Measurements from ENCODE around the gene PIK3CD. TPM values are rescaled to one million over a fixed set of nuclear protein-coding genes. Genes with fewer than 3 reads are reported as not detected.

The PIK3CD gene
- total and polyA plus RNA-seq, 4 donors = 1.8 to 11.3 (median 3.4) TPM

DNA sequence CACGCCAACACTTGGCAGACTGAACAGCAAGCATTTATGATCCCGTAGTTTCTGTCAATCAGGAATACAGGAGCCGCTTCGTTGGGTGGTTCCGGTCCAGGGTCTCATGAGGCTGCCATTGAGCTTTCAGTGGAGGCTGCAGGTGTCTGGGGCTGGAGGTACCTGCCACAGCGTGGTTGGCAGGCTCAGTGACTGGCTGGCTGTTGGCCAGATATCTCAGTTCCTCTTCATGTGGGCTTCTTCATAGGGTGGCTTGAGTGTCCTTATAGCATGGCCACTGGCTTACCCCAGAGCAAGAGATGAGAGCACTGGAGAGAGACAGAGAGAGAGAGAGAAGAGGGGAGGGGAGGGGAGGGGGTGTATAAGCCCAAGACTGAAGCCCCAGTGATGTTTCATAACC, 29.3 kb downstream of the PIK3CD start:
- H3K4me1 ChIP-seq (ENCODE audit: control insufficient read depth in 4 of 4, insufficient read depth in 4 of 4, low read length in 3 of 4) = peaks cover 0 to 2% (median 0%) of the 10 kb centered on the region in 4 donors
- no peak for DNase-seq (ENCODE audit: low spot score)
- no peaks in the 10 kb centered on the region for H3K9me3 ChIP-seq (ENCODE audit: control insufficient read depth in 4 of 4, low read length in 3 of 4)
- H3K4me3 ChIP-seq (ENCODE audit: low read depth in 1 of 3, low read length in 3 of 3) = no peak overlapping the region
- no peaks in the 10 kb centered on the region for H3K36me3 ChIP-seq (ENCODE audit: control insufficient read depth in 4 of 4, insufficient read depth in 3 of 4, low read depth in 1 of 4, low read length in 3 of 4)
- no peak overlapping the region for H3K9ac ChIP-seq (ENCODE audit: low read depth in 1 of 2, low read length in 2 of 2)
- no peaks in the 10 kb centered on the region for H3K27me3 ChIP-seq (ENCODE audit: control insufficient read depth in 4 of 4, insufficient read depth in 4 of 4, low read length in 3 of 4)
- TF ChIP-seq, protein P1, sequence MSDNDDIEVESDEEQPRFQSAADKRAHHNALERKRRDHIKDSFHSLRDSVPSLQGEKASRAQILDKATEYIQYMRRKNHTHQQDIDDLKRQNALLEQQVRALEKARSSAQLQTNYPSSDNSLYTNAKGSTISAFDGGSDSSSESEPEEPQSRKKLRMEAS (IDR thresholded peaks at IDR 0.05) = no peak
- TF ChIP-seq HNF4G (IDR thresholded peaks at IDR 0.05) (no peak), FOXA1 (IDR thresholded peaks at IDR 0.05) (no peak), JUND (IDR thresholded peaks at IDR 0.05) (no peak), GABPA (IDR thresholded peaks at IDR 0.05 in 1 of 2, conservative IDR thresholded peaks at IDR 0.05 in 1 of 2) (no peak), SP1 (IDR thresholded peaks at IDR 0.05) (no peak), TAF1 (conservative IDR thresholded peaks at IDR 0.05) (no peak), NR2F2 (IDR thresholded peaks at IDR 0.05) (no peak), RAD21 (IDR thresholded peaks at IDR 0.05) (no peak)
- TF ChIP-seq, protein P2, sequence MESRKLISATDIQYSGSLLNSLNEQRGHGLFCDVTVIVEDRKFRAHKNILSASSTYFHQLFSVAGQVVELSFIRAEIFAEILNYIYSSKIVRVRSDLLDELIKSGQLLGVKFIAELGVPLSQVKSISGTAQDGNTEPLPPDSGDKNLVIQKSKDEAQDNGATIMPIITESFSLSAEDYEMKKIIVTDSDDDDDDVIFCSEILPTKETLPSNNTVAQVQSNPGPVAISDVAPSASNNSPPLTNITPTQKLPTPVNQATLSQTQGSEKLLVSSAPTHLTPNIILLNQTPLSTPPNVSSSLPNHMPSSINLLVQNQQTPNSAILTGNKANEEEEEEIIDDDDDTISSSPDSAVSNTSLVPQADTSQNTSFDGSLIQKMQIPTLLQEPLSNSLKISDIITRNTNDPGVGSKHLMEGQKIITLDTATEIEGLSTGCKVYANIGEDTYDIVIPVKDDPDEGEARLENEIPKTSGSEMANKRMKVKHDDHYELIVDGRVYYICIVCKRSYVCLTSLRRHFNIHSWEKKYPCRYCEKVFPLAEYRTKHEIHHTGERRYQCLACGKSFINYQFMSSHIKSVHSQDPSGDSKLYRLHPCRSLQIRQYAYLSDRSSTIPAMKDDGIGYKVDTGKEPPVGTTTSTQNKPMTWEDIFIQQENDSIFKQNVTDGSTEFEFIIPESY (IDR thresholded peaks at IDR 0.05) = no peak
- TF ChIP-seq, protein P3, sequence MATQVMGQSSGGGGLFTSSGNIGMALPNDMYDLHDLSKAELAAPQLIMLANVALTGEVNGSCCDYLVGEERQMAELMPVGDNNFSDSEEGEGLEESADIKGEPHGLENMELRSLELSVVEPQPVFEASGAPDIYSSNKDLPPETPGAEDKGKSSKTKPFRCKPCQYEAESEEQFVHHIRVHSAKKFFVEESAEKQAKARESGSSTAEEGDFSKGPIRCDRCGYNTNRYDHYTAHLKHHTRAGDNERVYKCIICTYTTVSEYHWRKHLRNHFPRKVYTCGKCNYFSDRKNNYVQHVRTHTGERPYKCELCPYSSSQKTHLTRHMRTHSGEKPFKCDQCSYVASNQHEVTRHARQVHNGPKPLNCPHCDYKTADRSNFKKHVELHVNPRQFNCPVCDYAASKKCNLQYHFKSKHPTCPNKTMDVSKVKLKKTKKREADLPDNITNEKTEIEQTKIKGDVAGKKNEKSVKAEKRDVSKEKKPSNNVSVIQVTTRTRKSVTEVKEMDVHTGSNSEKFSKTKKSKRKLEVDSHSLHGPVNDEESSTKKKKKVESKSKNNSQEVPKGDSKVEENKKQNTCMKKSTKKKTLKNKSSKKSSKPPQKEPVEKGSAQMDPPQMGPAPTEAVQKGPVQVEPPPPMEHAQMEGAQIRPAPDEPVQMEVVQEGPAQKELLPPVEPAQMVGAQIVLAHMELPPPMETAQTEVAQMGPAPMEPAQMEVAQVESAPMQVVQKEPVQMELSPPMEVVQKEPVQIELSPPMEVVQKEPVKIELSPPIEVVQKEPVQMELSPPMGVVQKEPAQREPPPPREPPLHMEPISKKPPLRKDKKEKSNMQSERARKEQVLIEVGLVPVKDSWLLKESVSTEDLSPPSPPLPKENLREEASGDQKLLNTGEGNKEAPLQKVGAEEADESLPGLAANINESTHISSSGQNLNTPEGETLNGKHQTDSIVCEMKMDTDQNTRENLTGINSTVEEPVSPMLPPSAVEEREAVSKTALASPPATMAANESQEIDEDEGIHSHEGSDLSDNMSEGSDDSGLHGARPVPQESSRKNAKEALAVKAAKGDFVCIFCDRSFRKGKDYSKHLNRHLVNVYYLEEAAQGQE (IDR thresholded peaks at IDR 0.05) = no peak
- TF ChIP-seq, protein P4, sequence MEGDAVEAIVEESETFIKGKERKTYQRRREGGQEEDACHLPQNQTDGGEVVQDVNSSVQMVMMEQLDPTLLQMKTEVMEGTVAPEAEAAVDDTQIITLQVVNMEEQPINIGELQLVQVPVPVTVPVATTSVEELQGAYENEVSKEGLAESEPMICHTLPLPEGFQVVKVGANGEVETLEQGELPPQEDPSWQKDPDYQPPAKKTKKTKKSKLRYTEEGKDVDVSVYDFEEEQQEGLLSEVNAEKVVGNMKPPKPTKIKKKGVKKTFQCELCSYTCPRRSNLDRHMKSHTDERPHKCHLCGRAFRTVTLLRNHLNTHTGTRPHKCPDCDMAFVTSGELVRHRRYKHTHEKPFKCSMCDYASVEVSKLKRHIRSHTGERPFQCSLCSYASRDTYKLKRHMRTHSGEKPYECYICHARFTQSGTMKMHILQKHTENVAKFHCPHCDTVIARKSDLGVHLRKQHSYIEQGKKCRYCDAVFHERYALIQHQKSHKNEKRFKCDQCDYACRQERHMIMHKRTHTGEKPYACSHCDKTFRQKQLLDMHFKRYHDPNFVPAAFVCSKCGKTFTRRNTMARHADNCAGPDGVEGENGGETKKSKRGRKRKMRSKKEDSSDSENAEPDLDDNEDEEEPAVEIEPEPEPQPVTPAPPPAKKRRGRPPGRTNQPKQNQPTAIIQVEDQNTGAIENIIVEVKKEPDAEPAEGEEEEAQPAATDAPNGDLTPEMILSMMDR (IDR thresholded peaks at IDR 0.05; ENCODE audit: low read depth, low read length, missing input control) = no peak
- TF ChIP-seq, protein P5, sequence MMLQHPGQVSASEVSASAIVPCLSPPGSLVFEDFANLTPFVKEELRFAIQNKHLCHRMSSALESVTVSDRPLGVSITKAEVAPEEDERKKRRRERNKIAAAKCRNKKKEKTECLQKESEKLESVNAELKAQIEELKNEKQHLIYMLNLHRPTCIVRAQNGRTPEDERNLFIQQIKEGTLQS (IDR thresholded peaks at IDR 0.05) = no peak
- 90% methylated on average over 6 of the region's 6 CpGs for WGBS
- no peak overlapping the region for H3K27ac ChIP-seq (ENCODE audit: low read depth in 1 of 2, low read length in 2 of 2)

DNA sequence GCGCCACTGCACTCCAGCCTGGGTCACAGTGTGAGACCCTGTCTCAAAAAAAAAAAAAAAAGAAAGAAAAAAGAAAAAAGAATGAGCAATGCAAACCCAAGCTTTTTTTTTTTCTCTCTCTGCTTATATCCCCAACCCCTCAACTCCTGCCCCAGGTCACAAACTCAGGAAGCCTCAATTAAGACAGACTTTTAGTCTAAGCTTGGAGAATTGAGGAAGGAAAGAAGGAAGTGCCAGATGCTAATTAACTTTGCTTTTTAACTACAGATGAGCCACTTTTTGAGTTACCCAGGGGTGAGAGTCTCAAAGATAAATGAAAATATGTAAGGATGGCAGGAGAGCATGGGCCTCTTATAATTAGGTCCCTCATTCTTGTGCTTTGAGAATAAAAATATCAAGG, 33.3 kb downstream of the PIK3CD start:
- H3K27ac ChIP-seq (ENCODE audit: low read depth in 1 of 2, low read length in 2 of 2) = no peak overlapping the region
- H3K36me3 ChIP-seq (ENCODE audit: control insufficient read depth in 4 of 4, insufficient read depth in 3 of 4, low read depth in 1 of 4, low read length in 3 of 4) = no peaks in the 10 kb centered on the region
- 100% methylated on average over 1 of the region's 1 CpG for WGBS
- no peak overlapping the region for H3K4me3 ChIP-seq (ENCODE audit: low read depth in 1 of 3, low read length in 3 of 3)
- H3K27me3 ChIP-seq (ENCODE audit: control insufficient read depth in 4 of 4, insufficient read depth in 4 of 4, low read length in 3 of 4) = no peaks in the 10 kb centered on the region
- peaks cover 8 to 24% (median 17%) of the 10 kb centered on the region in 4 donors for H3K4me1 ChIP-seq (ENCODE audit: control insufficient read depth in 4 of 4, insufficient read depth in 4 of 4, low read length in 3 of 4)
- DNase-seq (ENCODE audit: low spot score) = no peak
- no peaks in the 10 kb centered on the region for H3K9me3 ChIP-seq (ENCODE audit: control insufficient read depth in 4 of 4, low read length in 3 of 4)
- no peak overlapping the region for H3K9ac ChIP-seq (ENCODE audit: low read depth in 1 of 2, low read length in 2 of 2)
- TF ChIP-seq, protein P1 (IDR thresholded peaks at IDR 0.05) = no peak
- TF ChIP-seq NR2F2 (IDR thresholded peaks at IDR 0.05) (no peak), YY1 (IDR thresholded peaks at IDR 0.05) (no peak), JUND (IDR thresholded peaks at IDR 0.05) (no peak), SP1 (IDR thresholded peaks at IDR 0.05) (no peak), FOXA1 (IDR thresholded peaks at IDR 0.05) (no peak), RXRA (IDR thresholded peaks at IDR 0.05) (no peak), TAF1 (conservative IDR thresholded peaks at IDR 0.05) (no peak), EGR1 (IDR thresholded peaks at IDR 0.05; ENCODE audit: low read depth in 2 of 2) (no peak)
- TF ChIP-seq, protein P4 (IDR thresholded peaks at IDR 0.05; ENCODE audit: low read depth, low read length, missing input control) = no peak
- TF ChIP-seq, protein P5 (IDR thresholded peaks at IDR 0.05) = no peak
- TF ChIP-seq, protein P3 (IDR thresholded peaks at IDR 0.05) = no peak

Measured in liver (tissue), 9 donors.